COR-L47 (cell line): ENCODE data around the gene MAP3K1.

ENCODE experiments used
- DNase-seq: peaks from one replicate; lab custom pipeline; 2025; lab: John Stamatoyannopoulos, UW

Gene MAP3K1

GRCh38 chr5:56909294-56910209 lies 94.2 kb downstream of the MAP3K1 start, which contains the start of gene SETD9:
Gene SETD9 (plus strand): TSS chr5:56909596. CDS start chr5:56909646, 50 bp downstream.
- DNase-seq = peak; percentile 96

DNA sequence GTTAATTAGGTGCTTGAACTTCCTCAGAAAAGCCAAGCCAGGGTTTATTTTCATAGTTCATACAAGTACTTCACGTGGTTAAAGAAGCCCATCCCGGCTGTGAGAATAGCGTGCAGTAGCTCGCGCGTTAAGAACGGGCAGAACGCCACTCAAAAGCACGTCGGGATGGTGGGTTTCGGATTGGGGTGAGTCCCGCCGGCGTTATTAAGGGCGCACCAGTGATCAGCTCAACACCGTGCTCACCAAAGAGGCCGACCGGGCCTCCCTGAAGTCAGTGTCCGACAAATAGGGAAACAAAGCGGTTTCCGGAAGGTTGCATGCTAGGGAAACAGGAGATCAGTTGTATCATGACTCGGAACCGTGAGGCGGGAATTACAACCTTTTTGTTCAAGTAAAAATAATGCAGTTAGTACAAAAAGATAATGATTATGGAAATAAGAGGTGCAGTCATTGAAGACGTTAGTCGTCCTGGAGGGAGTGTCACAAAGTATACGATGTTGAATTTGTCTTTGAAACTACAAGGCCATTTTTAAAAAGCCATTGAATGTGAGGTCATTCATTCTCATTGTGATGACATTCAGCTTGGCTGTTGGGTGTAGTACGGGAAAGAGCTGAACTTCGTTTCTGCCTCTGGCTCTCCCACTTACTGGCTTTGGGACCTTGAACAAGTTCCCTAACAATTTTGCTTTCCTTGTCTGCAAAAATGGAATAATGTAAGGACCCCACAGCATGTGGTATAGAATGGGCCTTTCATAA lies 95.0 kb downstream of the MAP3K1 start:
- DNase-seq = peak; percentile 62

DNA sequence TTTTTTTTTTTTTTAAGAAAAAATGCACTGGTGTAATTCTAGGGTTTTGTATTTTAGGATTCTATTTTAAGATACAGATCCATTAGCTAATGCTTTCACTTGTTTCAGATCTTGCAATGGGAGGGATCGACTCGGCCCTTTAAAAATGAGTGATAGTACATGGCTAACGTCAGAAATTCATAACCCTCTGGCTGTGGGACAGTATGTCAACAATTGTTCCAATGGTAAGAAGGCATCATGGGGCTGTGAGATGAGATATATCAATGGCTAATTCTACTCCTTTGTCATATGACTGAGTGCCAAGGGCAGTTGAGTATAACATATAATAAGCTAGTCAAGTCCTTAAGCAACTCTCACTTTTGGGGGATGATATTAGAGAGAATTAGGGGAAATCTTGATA lies 98.4 kb downstream of the MAP3K1 start:
- DNase-seq = no peak

DNA sequence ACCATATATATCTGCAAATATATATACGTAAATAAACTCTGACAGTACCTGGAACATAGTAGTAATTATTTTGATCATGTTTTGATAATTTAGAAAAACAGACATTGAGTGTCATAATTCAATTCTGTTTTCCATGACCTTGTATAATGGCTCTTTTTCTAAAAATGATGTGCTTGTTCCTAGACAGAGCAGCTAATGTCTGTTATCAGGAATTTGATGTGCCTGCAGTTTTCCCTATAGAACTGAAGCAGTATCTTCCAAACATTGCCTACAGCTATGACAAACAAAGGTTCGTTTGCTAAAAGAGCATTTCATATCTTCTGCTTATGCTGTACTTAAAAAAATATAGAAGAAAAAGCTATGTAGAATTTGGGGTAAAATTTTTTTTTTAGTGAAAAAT lies 99.3 kb downstream of the MAP3K1 start:
- no peak for DNase-seq

GRCh38 chr5:56917534-56917933 lies 102.2 kb downstream of the MAP3K1 start:
- no peak for DNase-seq

- DNase-seq = no peak
These were observed 102.7 kb downstream of the MAP3K1 start for GRCh38 chr5:56918054-56918453.

DNA sequence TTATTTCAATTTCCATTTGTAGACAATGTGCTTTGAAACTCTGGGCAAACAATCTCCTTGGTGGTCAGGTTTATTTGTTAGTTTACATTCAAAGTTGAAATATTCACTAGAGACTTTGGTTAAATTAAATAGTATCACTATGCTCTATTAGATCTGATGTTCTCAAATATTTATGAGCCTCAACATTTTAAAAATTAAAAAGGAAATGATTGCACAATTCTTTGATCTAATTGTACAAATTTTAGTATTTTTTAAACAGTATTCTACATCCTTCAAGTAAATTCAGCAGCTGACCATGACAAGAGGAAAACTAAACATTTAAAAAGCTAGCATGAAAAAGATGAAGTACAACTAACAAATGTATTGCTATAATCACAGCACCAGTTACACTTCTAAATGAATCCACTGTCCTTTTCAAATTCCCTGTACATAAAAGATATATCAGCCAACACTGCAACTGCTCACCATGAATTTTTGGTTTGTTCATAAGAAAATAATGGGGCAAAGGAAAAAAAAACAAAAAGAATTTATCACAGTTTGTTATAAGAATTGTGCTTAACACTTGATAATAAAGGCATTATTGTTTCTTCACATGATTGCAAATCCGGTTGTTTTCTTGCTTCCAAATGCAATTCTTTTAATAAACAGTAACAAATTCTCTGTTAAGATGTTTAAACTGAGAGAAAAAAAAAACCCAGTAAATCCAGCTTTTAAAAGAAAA lies 104.8 kb downstream of the MAP3K1 start:
- DNase-seq = no peak

- DNase-seq = no peak
These were observed 107.6 kb downstream of the MAP3K1 start for GRCh38 chr5:56922922-56923321.

GRCh38 chr5:56934325-56934724 lies 119.0 kb downstream of the MAP3K1 start:
- no peak for DNase-seq

DNA sequence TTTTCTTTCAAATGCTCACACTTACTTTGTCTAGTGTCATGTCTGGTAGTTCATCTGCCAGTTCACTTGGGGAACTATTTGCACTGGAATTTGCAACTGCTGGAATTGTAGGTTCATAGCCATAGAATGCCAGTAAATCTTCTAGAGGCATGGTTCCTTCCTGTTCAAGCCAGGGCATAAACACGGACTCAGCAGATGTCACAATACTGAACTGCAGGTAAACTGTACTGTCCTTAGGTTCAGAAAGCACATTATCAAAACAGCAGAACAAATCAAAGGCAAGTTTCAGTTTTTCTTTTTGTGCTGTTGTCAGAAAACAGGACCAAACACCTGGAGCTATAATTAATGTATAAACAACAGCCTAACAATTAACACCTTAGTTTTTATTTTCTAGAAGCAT lies 123.5 kb downstream of the MAP3K1 start:
- DNase-seq = no peak

- no peak for DNase-seq
These were observed 126.6 kb downstream of the MAP3K1 start for GRCh38 chr5:56941981-56942380.
